Esophagus muscularis mucosa (tissue), 4 donors: ENCODE results near the gene TAGLN2. TPM values are rescaled to one million over a fixed set of nuclear protein-coding genes. Genes with fewer than 3 reads are reported as not detected.

ENCODE experiments used
- DNase-seq: peaks from one replicate; pipeline ENCODE4 v3.0.0-alpha.2; 2017; ENCODE audit errors: extremely low spot score
- H3K27ac ChIP-seq, 4 donors: fragments of 200-600 bp; sonication (generic); replicated peaks in 1 of 4; 1 replicate in 3 of 4; 2 replicates in 1 of 4; pipeline ENCODE4 v1.5.1; 2016 to 2019; ENCODE audit warnings: mild to moderate bottlenecking in 1 of 4
- H3K27me3 ChIP-seq, 4 donors: fragments of 200-600 bp; sonication (generic); one replicate each; pipeline versions ENCODE4 v1.5.1 to v1.6.0; 2016 to 2019
- H3K36me3 ChIP-seq, 4 donors: fragments of 200-600 bp; sonication (generic); one replicate each; pipeline ENCODE4 v1.5.1; 2016 to 2019
- H3K4me1 ChIP-seq, 4 donors: fragments of 200-600 bp; sonication (generic); one replicate each; pipeline ENCODE4 v1.5.1; 2016 to 2019
- H3K4me3 ChIP-seq, 4 donors: fragments of 200-600 bp; sonication (generic); 1 replicate in 2 of 4; 2 replicates in 2 of 4; pipeline ENCODE4 v1.5.1; 2016 to 2019; ENCODE audit warnings: mild to moderate bottlenecking in 4 of 4, moderate library complexity in 1 of 4
- H3K9me3 ChIP-seq, 4 donors: fragments of 200-600 bp; sonication (generic); 1 replicate in 3 of 4; 2 replicates in 1 of 4; pipeline ENCODE4 v1.5.1; 2016 to 2019
- EP300 ChIP-seq: sonication (generic); formaldehyde crosslinking; IDR thresholded peaks from one replicate; pipeline ENCODE4 v1.6.1; 2017; ENCODE audit warnings: antibody characterized with exemption
- POLR2A ChIP-seq: fragments of 450-650 bp; IDR thresholded peaks from one replicate; pipeline ENCODE4 v1.6.1; 2017; ENCODE audit warnings: antibody characterized with exemption, moderate library complexity, mild to moderate bottlenecking, low read depth
- POLR2AphosphoS5 ChIP-seq, 2 donors: sonication (generic); formaldehyde crosslinking; IDR thresholded peaks; one replicate each; pipeline ENCODE4 v1.6.1; 2017; ENCODE audit warnings: antibody characterized with exemption in 2 of 2
- WGBS: methylation state at CpG from one replicate; pipeline ENCODE4 v1.1.5; 2018; 5-methylcytosine and 5-hydroxymethylcytosine counted together
- intact Hi-C: fragments of 100-400 bp; cut with DNase I; formaldehyde crosslinking; loops from one replicate; pipeline ENCODE4 v1.15.1; 2023
- total RNA-seq, 4 donors: library from RNA; depleted of rRNA; stranded (reverse); fragments of >200 nt; gene quantifications; one replicate each; pipeline versions ENCODE4 v1.1.0 to v1.2.1, GENCODE V29; 2016
- TF ChIP-seq, protein P1 (sequence below), 3 experiments: fragments of 200-600 bp in 2 of 3; fragments of 450-650 bp in 1 of 3; sonication (generic) in 2 of 3; IDR thresholded peaks; one replicate each; pipeline ENCODE4 v1.5.1; 2017 to 2019; ENCODE audit warnings: antibody characterized with exemption in 3 of 3, mild to moderate bottlenecking in 2 of 3, moderate library complexity in 1 of 3

Gene TAGLN2
- total RNA-seq, 4 donors from 2014 or later: 125 to 276 (median 228) TPM

DNA sequence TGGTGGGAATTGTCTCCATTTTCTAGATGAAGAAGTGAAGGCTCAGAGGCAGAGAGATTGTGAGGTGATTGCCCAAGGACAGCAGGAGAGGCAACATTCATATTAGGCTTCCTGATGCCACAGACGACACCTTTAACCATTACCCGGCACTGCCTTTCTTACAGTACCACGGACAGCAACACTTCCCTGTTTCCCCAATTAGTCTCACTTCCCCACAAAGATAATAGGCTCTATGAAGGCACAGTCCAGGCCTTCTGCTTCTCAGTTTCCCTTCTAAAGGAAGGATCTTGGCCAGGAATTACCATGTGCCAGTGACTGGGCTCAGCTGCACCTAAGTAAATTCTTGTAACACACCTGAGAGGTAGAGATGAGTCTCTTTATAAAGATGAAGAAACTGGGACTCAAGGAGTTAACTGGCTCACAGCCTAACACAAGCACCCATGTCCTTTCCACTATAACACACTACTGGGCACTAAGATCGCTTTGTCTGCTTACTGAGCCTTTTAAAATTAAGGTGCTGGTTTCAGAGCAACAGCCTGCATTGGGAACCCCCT is 10.5 kb upstream of the TAGLN2 start:
- TF ChIP-seq POLR2A (no peak), POLR2AphosphoS5 (IDR thresholded peaks at IDR 0.05) (no peak), EP300 (no peak)
- TF ChIP-seq, protein P1, sequence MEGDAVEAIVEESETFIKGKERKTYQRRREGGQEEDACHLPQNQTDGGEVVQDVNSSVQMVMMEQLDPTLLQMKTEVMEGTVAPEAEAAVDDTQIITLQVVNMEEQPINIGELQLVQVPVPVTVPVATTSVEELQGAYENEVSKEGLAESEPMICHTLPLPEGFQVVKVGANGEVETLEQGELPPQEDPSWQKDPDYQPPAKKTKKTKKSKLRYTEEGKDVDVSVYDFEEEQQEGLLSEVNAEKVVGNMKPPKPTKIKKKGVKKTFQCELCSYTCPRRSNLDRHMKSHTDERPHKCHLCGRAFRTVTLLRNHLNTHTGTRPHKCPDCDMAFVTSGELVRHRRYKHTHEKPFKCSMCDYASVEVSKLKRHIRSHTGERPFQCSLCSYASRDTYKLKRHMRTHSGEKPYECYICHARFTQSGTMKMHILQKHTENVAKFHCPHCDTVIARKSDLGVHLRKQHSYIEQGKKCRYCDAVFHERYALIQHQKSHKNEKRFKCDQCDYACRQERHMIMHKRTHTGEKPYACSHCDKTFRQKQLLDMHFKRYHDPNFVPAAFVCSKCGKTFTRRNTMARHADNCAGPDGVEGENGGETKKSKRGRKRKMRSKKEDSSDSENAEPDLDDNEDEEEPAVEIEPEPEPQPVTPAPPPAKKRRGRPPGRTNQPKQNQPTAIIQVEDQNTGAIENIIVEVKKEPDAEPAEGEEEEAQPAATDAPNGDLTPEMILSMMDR (IDR thresholded peaks at IDR 0.05): no peak
- Histone ChIP-seq H3K27me3 (peaks cover 0 to 17% (median 0%) of the 10 kb centered on the region in 4 donors), H3K9me3 (no peaks in the 10 kb centered on the region), H3K36me3 (no peaks in the 10 kb centered on the region), H3K27ac (no peak overlapping the region), H3K4me3 (no peak overlapping the region), H3K4me1 (peaks cover 0 to 8% (median 8%) of the 10 kb centered on the region in 4 donors)
- 64% methylated on average over 4 of the region's 4 CpGs for WGBS
- DNase-seq: no peak
- intact Hi-C loops: no loop called here

DNA sequence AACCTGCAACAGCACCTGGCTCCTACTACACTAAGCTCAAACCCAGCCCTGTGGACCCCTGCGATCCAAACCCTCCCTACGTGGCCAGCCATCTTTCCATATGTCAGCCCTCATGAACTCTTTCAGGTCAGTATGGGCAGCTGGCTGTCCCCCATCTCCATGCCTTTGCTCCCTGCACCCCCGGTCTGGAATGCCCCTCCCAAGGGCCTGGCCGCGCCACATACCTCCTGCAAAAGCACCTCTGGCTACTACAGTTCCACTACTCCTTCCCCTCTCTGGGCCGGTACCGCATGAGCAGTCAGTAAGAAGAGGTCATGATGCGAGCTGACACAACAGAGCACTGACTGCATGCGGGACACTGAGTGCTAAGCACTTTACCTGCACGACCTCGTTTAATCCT is 10.0 kb upstream of the TAGLN2 start:
- intact Hi-C loops: no loop called here
- no peaks in the 10 kb centered on the region for H3K36me3 ChIP-seq
- H3K27ac ChIP-seq: no peak overlapping the region
- DNase-seq: no peak
- WGBS: 89% methylated on average over 11 of the region's 11 CpGs
- H3K27me3 ChIP-seq: peaks cover 0 to 17% (median 0%) of the 10 kb centered on the region in 4 donors
- no peak overlapping the region for H3K4me3 ChIP-seq
- no peaks in the 10 kb centered on the region for H3K9me3 ChIP-seq
- H3K4me1 ChIP-seq: peaks cover 0 to 8% (median 8%) of the 10 kb centered on the region in 4 donors
- TF ChIP-seq EP300: no peak
- TF ChIP-seq, protein P1 (IDR thresholded peaks at IDR 0.05): no peak
- no peak for TF ChIP-seq POLR2AphosphoS5 (IDR thresholded peaks at IDR 0.05)

- Histone ChIP-seq H3K9me3 (no peaks in the 10 kb centered on the region), H3K4me1 (peaks cover 0 to 8% (median 8%) of the 10 kb centered on the region in 4 donors), H3K4me3 (no peak overlapping the region), H3K27me3 (peaks cover 0 to 17% (median 0%) of the 10 kb centered on the region in 4 donors), H3K36me3 (no peaks in the 10 kb centered on the region), H3K27ac (no peak overlapping the region)
- 93% methylated on average over 8 of the region's 14 CpGs for WGBS
- TF ChIP-seq POLR2AphosphoS5 (IDR thresholded peaks at IDR 0.05) (no peak), EP300 (no peak), POLR2A (no peak)
- TF ChIP-seq, protein P1 (IDR thresholded peaks at IDR 0.05): no peak
- DNase-seq: no peak
- intact Hi-C loops: no loop called here
Measured at GRCh38 chr1:159934136-159935039, 9.1 kb upstream of the TAGLN2 start.

DNA sequence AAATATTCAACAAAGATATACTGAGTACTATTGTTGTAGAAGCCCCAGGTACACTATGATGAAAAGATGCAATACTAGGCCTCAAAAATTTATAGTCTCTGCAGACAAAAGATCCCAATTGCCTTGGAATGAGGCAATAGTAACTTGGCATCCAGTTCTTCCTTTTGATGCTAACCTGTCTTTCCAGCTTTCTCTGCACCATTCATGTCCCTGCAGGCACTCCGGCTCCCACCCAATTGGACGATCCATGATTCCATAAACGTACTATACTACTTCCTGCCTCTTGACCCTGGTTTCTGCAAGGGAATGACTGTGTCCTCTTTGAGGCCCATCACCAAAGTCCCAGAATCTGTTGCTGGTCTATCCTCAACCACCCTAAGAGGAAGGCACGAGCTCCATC is 8.0 kb upstream of the TAGLN2 start:
- TF ChIP-seq EP300 (no peak), POLR2AphosphoS5 (IDR thresholded peaks at IDR 0.05) (no peak), POLR2A (no peak)
- TF ChIP-seq, protein P1 (IDR thresholded peaks at IDR 0.05): no peak
- intact Hi-C loops: no loop called here

More for the DNA sequence above, 8.0 kb upstream of the TAGLN2 start:
- H3K36me3 ChIP-seq: no peaks in the 10 kb centered on the region
- 94% methylated on average over 4 of the region's 4 CpGs for WGBS
- peaks cover 0 to 8% (median 8%) of the 10 kb centered on the region in 4 donors for H3K4me1 ChIP-seq
- no peaks in the 10 kb centered on the region for H3K9me3 ChIP-seq
- no peak for DNase-seq
- no peak overlapping the region for H3K4me3 ChIP-seq
- H3K27ac ChIP-seq: no peak overlapping the region
- H3K27me3 ChIP-seq: peaks cover 0 to 17% (median 0%) of the 10 kb centered on the region in 4 donors
